ENCODE data around the gene KLHL33.

The KLHL33 gene

DNA sequence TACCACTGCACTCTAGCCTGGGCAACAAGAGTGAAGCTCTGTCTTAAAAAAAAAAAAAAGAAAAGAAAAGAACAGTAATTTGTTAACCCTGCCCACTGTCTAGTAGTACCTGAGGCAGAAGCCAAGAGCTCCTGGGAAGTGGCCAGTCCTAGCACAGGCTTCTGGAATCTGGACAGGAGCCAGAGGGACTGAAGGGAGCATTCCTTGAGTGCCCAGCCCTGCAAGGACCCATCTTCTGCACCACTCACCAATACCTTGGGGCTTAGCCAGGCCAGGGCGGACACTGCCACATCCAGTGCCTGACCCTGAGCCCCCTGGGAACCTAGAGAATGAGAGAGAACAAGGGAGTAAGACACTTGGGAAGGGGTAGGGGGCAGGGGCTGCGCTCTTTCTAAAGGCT is 58.8 kb downstream of the KLHL33 start:
- TF ChIP-seq EZH2phosphoT487 (conservative IDR thresholded peaks at IDR 0.05; ENCODE audit: low read length) = no peak
- no peak for TF ChIP-seq CTCF (IDR thresholded peaks at IDR 0.05; ENCODE audit: insufficient read depth, low read length, poor library complexity, severe bottlenecking)
- Histone ChIP-seq H4K20me1 (ENCODE audit: low read depth, low read length) (no peaks in the 10 kb centered on the region), H2AFZ (ENCODE audit: low read depth, low read length, severe bottlenecking) (no peak overlapping the region), H3K27me3 (ENCODE audit: low read length) (no peaks in the 10 kb centered on the region), H3K4me3 (ENCODE audit: insufficient read depth, low read length, poor library complexity, severe bottlenecking) (no peak overlapping the region), H3K27ac (ENCODE audit: low read depth, low read length) (no peak overlapping the region), H3K9me2 (replicated peaks; ENCODE audit: insufficient read depth, low read length) (no peaks in the 10 kb centered on the region), H3K36me3 (ENCODE audit: low read length) (no peaks in the 10 kb centered on the region), H3K9ac (ENCODE audit: low read length) (no peak overlapping the region), H3K4me2 (ENCODE audit: low read depth, low read length, poor library complexity, severe bottlenecking) (no peak overlapping the region), H3F3A (ENCODE audit: insufficient read depth) (no peaks in the 10 kb centered on the region), H3K9me3 (ENCODE audit: insufficient read depth, low read length) (no peaks in the 10 kb centered on the region), H3K79me2 (ENCODE audit: insufficient read depth, low read length) (no peaks in the 10 kb centered on the region)

DNA sequence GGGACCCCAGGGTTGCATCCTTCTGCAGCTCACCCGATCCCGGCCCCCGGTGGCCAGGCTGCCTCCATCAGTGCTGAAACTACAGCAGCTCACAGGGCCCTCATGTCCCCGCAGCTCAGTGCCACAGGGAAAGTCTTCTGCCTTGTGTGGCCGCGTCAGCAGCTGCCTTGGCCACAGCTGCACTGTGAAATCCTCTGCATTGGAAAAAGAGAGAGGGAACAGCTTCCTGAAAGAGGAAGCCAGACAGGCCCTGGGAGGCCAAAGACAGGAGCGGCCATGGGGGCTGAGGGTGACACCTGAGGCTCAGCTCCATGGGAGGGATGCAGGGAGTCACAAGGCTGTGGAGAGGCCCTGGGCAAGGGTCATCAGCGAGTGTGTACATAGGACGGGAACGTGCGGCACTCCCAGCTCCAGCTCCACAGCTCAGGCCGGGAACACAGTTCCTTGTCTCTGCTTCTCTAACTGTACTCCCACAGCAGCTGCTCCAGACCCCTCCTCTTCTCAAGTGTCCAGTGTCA is 59.8 kb downstream of the KLHL33 start:
- Histone ChIP-seq H2AFZ (ENCODE audit: low read depth, low read length, severe bottlenecking) (no peak overlapping the region), H3K36me3 (ENCODE audit: low read length) (no peaks in the 10 kb centered on the region), H3K9me2 (replicated peaks; ENCODE audit: insufficient read depth, low read length) (no peaks in the 10 kb centered on the region), H3K9me3 (ENCODE audit: insufficient read depth, low read length) (no peaks in the 10 kb centered on the region), H4K20me1 (ENCODE audit: low read depth, low read length) (no peaks in the 10 kb centered on the region), H3K4me2 (ENCODE audit: low read depth, low read length, poor library complexity, severe bottlenecking) (no peak overlapping the region), H3K4me3 (ENCODE audit: insufficient read depth, low read length, poor library complexity, severe bottlenecking) (no peak overlapping the region), H3F3A (ENCODE audit: insufficient read depth) (no peaks in the 10 kb centered on the region), H3K27ac (ENCODE audit: low read depth, low read length) (no peak overlapping the region), H3K79me2 (ENCODE audit: insufficient read depth, low read length) (no peaks in the 10 kb centered on the region), H3K9ac (ENCODE audit: low read length) (no peak overlapping the region), H3K27me3 (ENCODE audit: low read length) (no peaks in the 10 kb centered on the region)
- TF ChIP-seq CTCF (IDR thresholded peaks at IDR 0.05; ENCODE audit: insufficient read depth, low read length, poor library complexity, severe bottlenecking) (no peak), EZH2phosphoT487 (conservative IDR thresholded peaks at IDR 0.05; ENCODE audit: low read length) (no peak)

All from SU-DHL-6 (cell line).